Neural progenitor cell (in vitro differentiated cells): ENCODE measurements around the gene SLX4.

ENCODE experiments used
- CTCF ChIP-seq: fragments of 200-600 bp; sonication (generic); IDR thresholded peaks from 2 replicates; pipeline ENCODE4 v1.5.1; 2017; ENCODE audit warnings: antibody characterized with exemption, mild to moderate bottlenecking
- EZH2 ChIP-seq: fragments of 200-600 bp; sonication (generic); IDR thresholded peaks from 2 replicates; pipeline ENCODE4 v1.6.1; 2017; ENCODE audit warnings: antibody characterized with exemption, mild to moderate bottlenecking, moderate library complexity
- EZH2phosphoT487 ChIP-seq: fragments of 200-600 bp; sonication (generic); IDR thresholded peaks from 2 replicates; pipeline ENCODE4 v1.6.1; 2017; ENCODE audit warnings: antibody characterized with exemption

GRCh38 chr16:3581392-3581791, 30.0 kb downstream of the SLX4 start:
- no peak for TF ChIP-seq CTCF
- no peak for TF ChIP-seq EZH2
- no peak for TF ChIP-seq EZH2phosphoT487
